GM23248 (cell line): ENCODE data around the gene CCR3.

ENCODE experiments used
- EZH2 ChIP-seq: fragments of 200-600 bp; sonication (generic); IDR thresholded peaks from 2 replicates; pipeline ENCODE4 v1.6.1; 2018; ENCODE audit warnings: antibody characterized with exemption, mild to moderate bottlenecking; ENCODE audit not compliant: insufficient read depth, poor library complexity, severe bottlenecking
- EZH2phosphoT487 ChIP-seq: fragments of 200-600 bp; sonication (generic); IDR thresholded peaks from 2 replicates; pipeline ENCODE4 v1.6.1; 2018; ENCODE audit warnings: antibody characterized with exemption, moderate library complexity, mild to moderate bottlenecking, low read depth; ENCODE audit not compliant: insufficient read depth

GRCh38 chr3:46300461-46300789 lies 58.2 kb downstream of the CCR3 start:
- TF ChIP-seq EZH2 (no peak), EZH2phosphoT487 (no peak)
